Body of pancreas (tissue), 4 donors: Measurements from ENCODE around the gene NINL.

ENCODE experiments used
- POLR2A ChIP-seq, 3 donors: fragments of 450-650 bp; IDR thresholded peaks; one replicate each; pipeline ENCODE4 v1.6.1; 2016; ENCODE audit warnings: antibody characterized with exemption in 3 of 3, mild to moderate bottlenecking in 2 of 3
- TF ChIP-seq, protein P1 (sequence below), 7 experiments: fragments of 450-650 bp in 4 of 7; fragments of 200-600 bp in 3 of 7; sonication (generic) in 3 of 7; IDR thresholded peaks; one replicate each; pipeline ENCODE4 v1.5.1; 2016 to 2019; ENCODE audit warnings: antibody characterized with exemption in 7 of 7

- TF ChIP-seq, protein P1, sequence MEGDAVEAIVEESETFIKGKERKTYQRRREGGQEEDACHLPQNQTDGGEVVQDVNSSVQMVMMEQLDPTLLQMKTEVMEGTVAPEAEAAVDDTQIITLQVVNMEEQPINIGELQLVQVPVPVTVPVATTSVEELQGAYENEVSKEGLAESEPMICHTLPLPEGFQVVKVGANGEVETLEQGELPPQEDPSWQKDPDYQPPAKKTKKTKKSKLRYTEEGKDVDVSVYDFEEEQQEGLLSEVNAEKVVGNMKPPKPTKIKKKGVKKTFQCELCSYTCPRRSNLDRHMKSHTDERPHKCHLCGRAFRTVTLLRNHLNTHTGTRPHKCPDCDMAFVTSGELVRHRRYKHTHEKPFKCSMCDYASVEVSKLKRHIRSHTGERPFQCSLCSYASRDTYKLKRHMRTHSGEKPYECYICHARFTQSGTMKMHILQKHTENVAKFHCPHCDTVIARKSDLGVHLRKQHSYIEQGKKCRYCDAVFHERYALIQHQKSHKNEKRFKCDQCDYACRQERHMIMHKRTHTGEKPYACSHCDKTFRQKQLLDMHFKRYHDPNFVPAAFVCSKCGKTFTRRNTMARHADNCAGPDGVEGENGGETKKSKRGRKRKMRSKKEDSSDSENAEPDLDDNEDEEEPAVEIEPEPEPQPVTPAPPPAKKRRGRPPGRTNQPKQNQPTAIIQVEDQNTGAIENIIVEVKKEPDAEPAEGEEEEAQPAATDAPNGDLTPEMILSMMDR (IDR thresholded peaks at IDR 0.05), result no peak
- no peak for TF ChIP-seq POLR2A (IDR thresholded peaks at IDR 0.05)
Observed at GRCh38 chr20:25485872-25486271, 99.5 kb downstream of the NINL start.
